Suprapubic skin (tissue), 4 donors: ENCODE results near the gene GULP1. TPM values are rescaled to one million over a fixed set of nuclear protein-coding genes. Genes with fewer than 3 reads are reported as not detected.

ENCODE experiments used
- DNase-seq, 2 donors: peaks; one replicate each; pipeline ENCODE4 v3.0.0-alpha.2; 2019; ENCODE audit warnings: low spot score in 2 of 2
- H3K27ac ChIP-seq: fragments of 200-600 bp; sonication (generic); one replicate; pipeline ENCODE4 v1.5.1; 2019
- H3K27me3 ChIP-seq: fragments of 200-600 bp; sonication (generic); one replicate; pipeline ENCODE4 v1.5.1; 2019
- H3K36me3 ChIP-seq: fragments of 200-600 bp; sonication (generic); one replicate; pipeline ENCODE4 v1.5.1; 2019
- H3K4me1 ChIP-seq: fragments of 200-600 bp; sonication (generic); one replicate; pipeline ENCODE4 v1.5.1; 2019
- H3K4me3 ChIP-seq: fragments of 200-600 bp; sonication (generic); one replicate; pipeline ENCODE4 v1.5.1; 2019; ENCODE audit warnings: mild to moderate bottlenecking
- H3K9me3 ChIP-seq: fragments of 200-600 bp; sonication (generic); one replicate; pipeline ENCODE4 v1.5.1; 2019
- CTCF ChIP-seq, 2 donors: fragments of 200-600 bp in 1 of 2; fragments of 450-650 bp in 1 of 2; sonication (generic) in 1 of 2; IDR thresholded peaks; one replicate each; pipeline ENCODE4 v1.5.1; 2016 to 2019; ENCODE audit warnings: antibody characterized with exemption in 2 of 2, mild to moderate bottlenecking in 1 of 2, moderate library complexity in 1 of 2
- EP300 ChIP-seq: sonication (generic); formaldehyde crosslinking; IDR thresholded peaks from one replicate; pipeline ENCODE4 v1.6.1; 2017; ENCODE audit warnings: antibody characterized with exemption
- POLR2A ChIP-seq, 2 donors: fragments of 450-650 bp; IDR thresholded peaks; one replicate each; pipeline ENCODE4 v1.6.1; 2017; ENCODE audit warnings: antibody characterized with exemption in 2 of 2, mild to moderate bottlenecking in 2 of 2, moderate library complexity in 2 of 2
- POLR2AphosphoS5 ChIP-seq, 3 donors: sonication (generic); formaldehyde crosslinking; IDR thresholded peaks; one replicate each; pipeline ENCODE4 v1.6.1; 2017; ENCODE audit warnings: antibody characterized with exemption in 3 of 3
- WGBS: methylation state at CpG from one replicate; pipeline ENCODE4 v1.1.5; 2018; 5-methylcytosine and 5-hydroxymethylcytosine counted together
- total RNA-seq, 4 donors: library from RNA; depleted of rRNA; stranded (reverse); fragments of >200 nt; gene quantifications; one replicate each; pipeline ENCODE4 v1.1.0, GENCODE V29; 2016

The GULP1 gene
- total RNA-seq, 4 donors from 2014 or later: 14.3 to 21.3 (median 17.5) TPM

GRCh38 chr2:188274274-188274673 lies 17.4 kb upstream of the GULP1 start:
- 80% methylated on average over 2 of the region's 2 CpGs for WGBS
- no peaks in the 10 kb centered on the region for H3K4me1 ChIP-seq
- H3K36me3 ChIP-seq: no peaks in the 10 kb centered on the region
- TF ChIP-seq POLR2AphosphoS5 (IDR thresholded peaks at IDR 0.05) (no peak), EP300 (no peak), CTCF (IDR thresholded peaks at IDR 0.05) (no peak), POLR2A (IDR thresholded peaks at IDR 0.05) (no peak)
- H3K27me3 ChIP-seq: no peaks in the 10 kb centered on the region
- DNase-seq: no peak
- H3K4me3 ChIP-seq: no peak overlapping the region
- H3K27ac ChIP-seq: no peak overlapping the region
- no peaks in the 10 kb centered on the region for H3K9me3 ChIP-seq

DNA sequence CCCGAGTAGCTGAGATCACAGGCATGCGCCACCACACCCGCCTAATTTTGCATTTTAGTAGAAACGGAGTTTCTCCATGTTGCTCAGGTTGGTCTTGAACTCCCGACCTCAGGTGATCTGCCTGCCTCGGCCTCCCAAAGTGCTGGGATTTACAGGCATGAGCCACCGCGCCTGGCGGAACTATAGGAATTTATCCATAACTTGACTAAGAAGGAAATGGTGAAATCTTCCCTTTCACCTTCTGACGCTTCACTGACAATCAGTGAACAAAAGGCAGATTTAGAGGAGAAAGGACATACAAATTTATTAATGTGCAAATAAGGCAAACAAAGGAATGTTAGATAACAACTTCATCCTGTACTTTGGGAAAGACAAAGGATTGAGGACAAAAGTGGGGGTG lies 15.4 kb upstream of the GULP1 start:
- 88% methylated on average over 10 of the region's 10 CpGs for WGBS
- Histone ChIP-seq H3K4me1 (no peaks in the 10 kb centered on the region), H3K36me3 (no peaks in the 10 kb centered on the region), H3K27ac (no peak overlapping the region), H3K9me3 (no peaks in the 10 kb centered on the region), H3K4me3 (no peak overlapping the region), H3K27me3 (no peaks in the 10 kb centered on the region)
- no peak for DNase-seq
- TF ChIP-seq EP300 (no peak), CTCF (IDR thresholded peaks at IDR 0.05) (no peak), POLR2A (IDR thresholded peaks at IDR 0.05) (no peak), POLR2AphosphoS5 (IDR thresholded peaks at IDR 0.05) (no peak)

GRCh38 chr2:188277786-188278185 lies 13.9 kb upstream of the GULP1 start:
- Histone ChIP-seq H3K36me3 (no peaks in the 10 kb centered on the region), H3K4me3 (no peak overlapping the region), H3K9me3 (no peaks in the 10 kb centered on the region), H3K27me3 (no peaks in the 10 kb centered on the region), H3K27ac (no peak overlapping the region), H3K4me1 (no peaks in the 10 kb centered on the region)
- no peak for DNase-seq
- WGBS: 83% methylated on average over 5 of the region's 5 CpGs
- no peak for TF ChIP-seq EP300
- TF ChIP-seq POLR2A (IDR thresholded peaks at IDR 0.05): no peak
- TF ChIP-seq POLR2AphosphoS5 (IDR thresholded peaks at IDR 0.05): no peak
- TF ChIP-seq CTCF (IDR thresholded peaks at IDR 0.05): no peak

GRCh38 chr2:188278388-188279092 lies 13.1 kb upstream of the GULP1 start:
- Histone ChIP-seq H3K27ac (no peak overlapping the region), H3K9me3 (no peaks in the 10 kb centered on the region), H3K36me3 (no peaks in the 10 kb centered on the region), H3K4me3 (no peak overlapping the region), H3K27me3 (no peaks in the 10 kb centered on the region), H3K4me1 (no peaks in the 10 kb centered on the region)
- TF ChIP-seq CTCF (IDR thresholded peaks at IDR 0.05) (no peak), POLR2A (IDR thresholded peaks at IDR 0.05) (no peak), EP300 (no peak), POLR2AphosphoS5 (IDR thresholded peaks at IDR 0.05) (no peak)
- no peak for DNase-seq
- 59% methylated on average over 11 of the region's 11 CpGs for whole genome bisulfite sequencing

GRCh38 chr2:188279093-188279445 lies 12.6 kb upstream of the GULP1 start:
- TF ChIP-seq POLR2AphosphoS5 (IDR thresholded peaks at IDR 0.05): no peak
- no peak for TF ChIP-seq EP300
- no peak for TF ChIP-seq CTCF (IDR thresholded peaks at IDR 0.05)
- no peak for TF ChIP-seq POLR2A (IDR thresholded peaks at IDR 0.05)
- Histone ChIP-seq H3K4me3 (no peak overlapping the region), H3K36me3 (no peaks in the 10 kb centered on the region), H3K27ac (no peak overlapping the region), H3K9me3 (no peaks in the 10 kb centered on the region), H3K4me1 (no peaks in the 10 kb centered on the region), H3K27me3 (no peaks in the 10 kb centered on the region)
- WGBS: 32% methylated on average over 2 of the region's 2 CpGs
- no peak for DNase-seq
